ENCODE measurements around the gene CAPN14.
"Not testable (repeated sequence)": the region's sequence is repeated elsewhere in the genome, so short reads cannot be mapped to it uniquely, and the experiment has no call there.

CAPN14 gene

DNA sequence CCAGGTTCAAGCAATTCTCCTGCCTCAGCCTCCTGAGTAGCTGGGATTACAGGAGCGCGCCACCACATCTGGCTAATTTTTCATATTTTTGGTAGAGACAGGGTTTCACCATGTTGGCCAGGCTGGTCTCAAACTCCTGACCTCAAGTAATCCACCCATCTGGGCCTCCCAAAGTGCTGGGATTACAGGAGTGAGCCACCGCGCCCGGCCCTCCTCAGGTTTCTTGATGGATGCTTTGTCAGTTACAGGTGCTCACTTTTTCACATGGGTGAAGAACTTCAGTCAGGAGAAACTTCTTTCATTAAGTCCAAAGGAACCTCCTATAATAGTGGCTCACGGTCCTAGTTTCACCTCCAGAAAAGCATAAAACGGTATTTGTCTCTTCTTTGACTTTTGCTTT is 33.3 kb downstream of the CAPN14 start:
- not testable (repeated sequence) for H3K9ac ChIP-seq (ENCODE audit: low read depth, low read length); H3K9me3 ChIP-seq (ENCODE audit: control insufficient read depth, insufficient read depth, low read length); H3K4me1 ChIP-seq (ENCODE audit: insufficient read depth, low read length); H3K36me3 ChIP-seq (ENCODE audit: insufficient read depth, low read length)

DNA sequence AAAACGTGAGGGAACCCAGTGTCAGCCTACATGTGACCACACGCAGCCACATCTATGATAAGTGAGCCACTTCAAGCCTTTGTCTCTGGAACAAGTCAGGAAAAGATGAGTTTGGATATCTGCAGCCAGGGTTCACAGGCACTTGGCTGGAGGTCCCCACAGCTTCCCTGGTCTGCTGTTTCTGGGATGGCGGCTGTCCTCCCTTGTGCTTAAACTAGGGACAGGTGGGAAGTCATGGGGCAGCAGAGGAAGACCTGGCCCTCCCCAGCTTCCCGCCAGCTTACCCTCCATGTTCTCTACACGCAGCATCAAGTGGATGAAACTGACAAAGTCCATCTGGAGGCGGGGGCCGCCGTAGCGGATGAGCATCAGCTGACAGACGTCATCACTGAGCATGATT is 40.6 kb downstream of the CAPN14 start:
- H3K9ac ChIP-seq (ENCODE audit: low read depth, low read length): no peak overlapping the region
- no peaks in the 10 kb centered on the region for H3K36me3 ChIP-seq (ENCODE audit: insufficient read depth, low read length)
- H3K4me1 ChIP-seq (ENCODE audit: insufficient read depth, low read length): no peaks in the 10 kb centered on the region
- no peaks in the 10 kb centered on the region for H3K9me3 ChIP-seq (ENCODE audit: control insufficient read depth, insufficient read depth, low read length)

DNA sequence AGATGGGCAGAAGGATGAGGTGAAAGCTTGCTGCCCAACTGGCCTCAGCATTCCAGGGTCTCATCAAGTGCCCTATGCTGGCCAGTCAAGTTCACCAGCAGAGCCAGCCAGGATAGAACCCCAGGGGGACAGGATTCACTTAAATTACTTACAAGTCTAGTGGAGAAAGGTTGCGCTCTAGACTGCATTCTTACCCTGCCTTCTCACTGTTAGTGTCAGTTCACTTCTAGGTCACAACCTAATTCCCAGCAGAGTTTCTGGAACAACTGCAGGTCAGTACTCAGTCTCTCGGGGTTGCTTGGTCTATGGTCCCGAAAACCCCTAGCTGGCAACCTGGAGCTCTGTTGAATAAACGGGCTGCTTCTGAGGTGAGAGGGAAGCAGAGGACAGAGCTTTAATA is 46.2 kb downstream of the CAPN14 start:
- Histone ChIP-seq H3K9me3 (ENCODE audit: control insufficient read depth, insufficient read depth, low read length) (no peaks in the 10 kb centered on the region), H3K9ac (ENCODE audit: low read depth, low read length) (no peak overlapping the region), H3K4me1 (ENCODE audit: insufficient read depth, low read length) (no peaks in the 10 kb centered on the region), H3K36me3 (ENCODE audit: insufficient read depth, low read length) (no peaks in the 10 kb centered on the region)

DNA sequence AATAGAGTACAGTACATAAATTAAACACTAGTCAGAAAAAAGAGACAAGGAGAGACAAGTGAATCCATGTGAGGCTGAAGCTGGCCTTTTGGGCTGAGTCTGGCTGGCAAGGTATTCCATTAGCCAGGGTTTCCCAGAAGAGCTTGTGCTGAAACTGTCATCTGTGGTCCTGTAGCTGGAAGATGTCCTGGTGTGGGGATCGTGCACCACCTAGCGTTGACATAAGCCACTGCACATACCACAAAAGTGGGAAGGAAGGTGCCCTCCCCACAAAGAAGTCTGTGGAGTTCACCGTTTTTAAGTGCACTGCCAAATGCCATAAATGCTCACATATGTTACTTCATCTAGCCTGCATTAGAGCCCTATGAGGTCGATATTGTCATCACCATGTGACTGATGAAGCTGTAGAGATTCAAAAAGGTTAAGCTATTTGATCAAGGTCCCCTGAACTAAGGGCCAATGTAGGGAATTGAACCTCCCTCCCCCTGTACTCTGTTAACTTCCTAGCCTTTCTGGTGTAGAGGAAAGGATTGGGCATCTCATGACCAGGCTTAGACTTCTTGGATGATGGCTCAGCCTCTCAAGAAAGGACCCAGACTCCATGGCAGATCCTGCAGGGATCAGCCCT is 47.1 kb downstream of the CAPN14 start:
- no peaks in the 10 kb centered on the region for H3K4me1 ChIP-seq (ENCODE audit: insufficient read depth, low read length)
- H3K36me3 ChIP-seq (ENCODE audit: insufficient read depth, low read length): no peaks in the 10 kb centered on the region
- H3K9me3 ChIP-seq (ENCODE audit: control insufficient read depth, insufficient read depth, low read length): no peaks in the 10 kb centered on the region
- H3K9ac ChIP-seq (ENCODE audit: low read depth, low read length): no peak overlapping the region

DNA sequence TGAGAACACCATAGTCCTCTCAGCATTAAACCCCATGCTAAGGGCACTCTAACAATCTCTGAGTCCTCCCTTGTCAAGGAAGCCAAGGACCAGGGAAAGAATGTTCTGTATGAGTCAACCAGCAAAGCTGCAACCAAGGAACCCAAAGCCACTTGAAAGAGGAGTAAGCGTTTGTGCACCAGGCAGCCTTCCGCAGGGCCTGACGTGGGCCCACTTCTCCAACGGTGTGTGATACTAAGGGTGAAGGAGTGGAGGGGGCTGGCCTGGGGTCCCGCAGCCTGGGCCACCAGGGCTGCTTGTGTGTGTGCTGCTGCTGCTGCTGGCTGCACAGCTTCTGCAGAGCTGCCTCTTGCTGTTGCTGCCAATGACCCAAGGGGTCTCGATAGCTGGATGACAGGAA is 49.0 kb downstream of the CAPN14 start:
- Histone ChIP-seq H3K9ac (ENCODE audit: low read depth, low read length) (no peak overlapping the region), H3K9me3 (ENCODE audit: control insufficient read depth, insufficient read depth, low read length) (no peaks in the 10 kb centered on the region), H3K36me3 (ENCODE audit: insufficient read depth, low read length) (no peaks in the 10 kb centered on the region), H3K4me1 (ENCODE audit: insufficient read depth, low read length) (no peaks in the 10 kb centered on the region)

DNA sequence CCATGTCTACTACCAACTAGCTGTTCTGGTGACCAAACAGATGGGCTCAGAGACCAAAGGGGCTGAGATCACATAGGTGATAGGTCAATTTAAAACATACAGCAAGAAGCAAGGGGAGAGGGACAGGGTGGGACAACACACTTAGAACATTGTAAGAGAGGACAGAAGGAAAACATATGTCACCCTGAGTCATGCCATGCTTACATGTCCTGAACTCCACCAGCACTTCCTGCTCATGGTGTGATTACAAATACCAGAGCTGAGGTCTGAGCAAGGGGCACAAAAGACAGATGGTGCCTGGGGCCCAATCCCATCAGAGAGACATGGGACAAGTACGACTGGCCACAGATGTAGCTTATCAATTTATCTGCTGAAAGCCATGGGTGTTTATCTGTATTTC is 50.4 kb downstream of the CAPN14 start:
- no peaks in the 10 kb centered on the region for H3K4me1 ChIP-seq (ENCODE audit: insufficient read depth, low read length)
- no peaks in the 10 kb centered on the region for H3K9me3 ChIP-seq (ENCODE audit: control insufficient read depth, insufficient read depth, low read length)
- no peak overlapping the region for H3K9ac ChIP-seq (ENCODE audit: low read depth, low read length)
- H3K36me3 ChIP-seq (ENCODE audit: insufficient read depth, low read length): no peaks in the 10 kb centered on the region

DNA sequence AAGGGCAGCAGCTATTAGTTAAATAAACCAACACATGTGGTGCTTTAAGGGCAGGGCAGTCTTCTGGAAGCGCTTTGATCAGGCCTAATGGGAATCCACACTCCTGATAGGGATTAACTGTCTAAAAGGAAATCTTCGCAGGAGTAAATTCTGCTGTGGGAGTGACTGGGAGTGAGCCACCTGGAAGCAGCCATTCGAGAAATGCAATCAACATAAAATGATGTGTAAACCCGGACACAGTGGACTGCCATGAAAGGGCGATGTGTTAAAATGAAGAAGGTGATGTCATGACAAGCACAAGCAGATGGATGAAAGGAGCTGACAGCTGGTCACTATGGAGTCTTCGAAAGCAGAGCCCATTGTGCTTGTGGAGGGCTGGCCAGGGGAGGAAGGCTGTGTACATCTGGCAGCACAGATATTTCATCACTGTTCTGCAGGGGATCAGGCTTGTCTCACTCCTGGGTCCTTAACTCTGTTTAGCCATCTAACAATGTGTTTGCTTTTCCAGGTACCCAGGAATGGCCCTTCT is 54.2 kb downstream of the CAPN14 start:
- no peaks in the 10 kb centered on the region for H3K4me1 ChIP-seq (ENCODE audit: insufficient read depth, low read length)
- no peaks in the 10 kb centered on the region for H3K36me3 ChIP-seq (ENCODE audit: insufficient read depth, low read length)
- no peaks in the 10 kb centered on the region for H3K9me3 ChIP-seq (ENCODE audit: control insufficient read depth, insufficient read depth, low read length)
- no peak overlapping the region for H3K9ac ChIP-seq (ENCODE audit: low read depth, low read length)

DNA sequence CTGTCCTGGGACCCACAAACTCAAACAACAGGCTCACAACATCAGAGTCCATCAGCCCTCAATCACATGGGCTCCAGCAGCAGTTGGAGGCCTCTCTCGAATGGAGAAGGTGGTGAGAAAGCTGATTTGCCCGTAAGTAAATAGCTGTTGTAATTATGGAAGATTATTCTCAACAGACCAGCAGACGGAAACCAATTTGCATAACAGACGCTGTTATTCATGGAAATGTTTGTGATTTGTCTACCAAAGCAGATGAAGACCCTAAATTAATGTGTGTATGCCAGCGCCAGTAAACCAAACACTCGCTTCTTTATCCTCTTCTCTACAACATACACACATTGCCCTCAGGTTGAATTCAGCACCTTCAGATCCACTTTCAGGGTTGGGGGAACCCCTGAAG is 55.7 kb downstream of the CAPN14 start:
- H3K4me1 ChIP-seq (ENCODE audit: insufficient read depth, low read length): no peaks in the 10 kb centered on the region
- H3K9ac ChIP-seq (ENCODE audit: low read depth, low read length): no peak overlapping the region
- H3K9me3 ChIP-seq (ENCODE audit: control insufficient read depth, insufficient read depth, low read length): no peaks in the 10 kb centered on the region
- no peaks in the 10 kb centered on the region for H3K36me3 ChIP-seq (ENCODE audit: insufficient read depth, low read length)

DNA sequence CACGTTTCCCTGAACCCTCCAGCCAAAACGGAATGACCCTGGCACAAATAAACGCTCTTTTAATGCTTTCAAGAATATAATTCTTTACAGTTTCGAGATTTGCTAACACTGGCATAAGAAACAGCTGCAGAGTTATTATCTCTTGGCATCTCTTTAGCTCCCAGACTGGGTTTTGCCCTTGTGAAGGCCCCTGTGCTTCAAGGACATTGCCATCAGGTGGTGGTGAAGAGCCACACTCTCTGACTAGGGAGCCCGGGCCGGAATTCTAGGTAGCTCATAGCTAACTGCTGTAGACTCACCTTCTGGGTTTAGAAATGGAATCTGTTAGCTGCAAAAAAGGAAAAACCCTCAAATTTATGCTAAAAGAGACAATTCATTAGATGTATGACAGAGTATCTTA is 65.8 kb downstream of the CAPN14 start:
- Histone ChIP-seq H3K9me3 (ENCODE audit: control insufficient read depth, insufficient read depth, low read length) (no peaks in the 10 kb centered on the region), H3K4me1 (ENCODE audit: insufficient read depth, low read length) (no peaks in the 10 kb centered on the region)

DNA sequence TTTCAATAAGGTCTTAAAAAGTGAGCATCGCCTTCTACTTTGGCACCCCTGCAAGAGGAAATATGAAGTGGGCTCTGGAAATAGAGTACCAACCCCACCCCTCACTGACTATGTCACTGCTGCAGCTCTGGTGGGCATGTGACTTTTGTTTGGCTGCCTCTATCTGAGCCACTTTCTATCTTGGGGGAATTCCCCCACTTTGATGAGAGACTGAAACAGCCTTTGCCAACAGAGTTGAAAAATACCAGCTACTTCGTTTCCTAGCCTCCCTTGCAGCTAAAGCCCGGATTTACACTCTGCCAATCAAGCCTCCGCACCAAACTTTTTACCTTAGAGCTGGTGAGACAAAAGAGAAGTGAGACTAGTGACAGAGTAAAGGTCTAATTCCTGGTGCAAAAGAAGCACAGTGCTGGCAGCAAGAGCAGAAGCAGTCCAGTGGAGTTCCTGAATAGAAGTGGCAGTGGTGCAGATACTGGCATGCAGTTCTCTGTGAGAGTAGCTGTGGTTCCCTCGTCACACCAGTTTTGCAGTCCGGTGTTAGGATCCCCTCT is 67.1 kb downstream of the CAPN14 start:
- no peaks in the 10 kb centered on the region for H3K4me1 ChIP-seq (ENCODE audit: insufficient read depth, low read length)
- no peaks in the 10 kb centered on the region for H3K9me3 ChIP-seq (ENCODE audit: control insufficient read depth, insufficient read depth, low read length)
- no peaks in the 10 kb centered on the region for H3K36me3 ChIP-seq (ENCODE audit: insufficient read depth, low read length)
- H3K9ac ChIP-seq (ENCODE audit: low read depth, low read length): no peak overlapping the region

More for the DNA sequence above, 65.8 kb downstream of the CAPN14 start:
- H3K36me3 ChIP-seq (ENCODE audit: insufficient read depth, low read length): no peaks in the 10 kb centered on the region
- no peak overlapping the region for H3K9ac ChIP-seq (ENCODE audit: low read depth, low read length)

DNA sequence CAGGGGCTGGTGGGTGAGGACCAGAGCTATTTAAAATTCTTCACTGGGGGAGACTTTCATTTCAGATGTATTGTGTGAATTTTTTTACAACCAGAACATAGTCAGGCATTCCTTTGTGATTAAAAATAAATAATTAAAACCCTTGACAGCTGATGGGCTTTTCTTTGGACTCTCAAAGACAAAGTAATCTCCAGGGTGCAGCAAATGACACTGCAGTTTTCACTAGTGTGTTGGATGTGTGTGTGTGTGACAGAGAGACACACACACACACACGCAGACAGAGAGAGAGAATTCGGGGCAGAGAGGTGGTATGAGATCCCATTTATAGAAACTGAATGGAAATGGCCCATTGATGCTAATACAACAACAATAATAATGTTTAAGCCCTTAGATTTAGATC is 68.8 kb downstream of the CAPN14 start:
- Histone ChIP-seq H3K9ac (ENCODE audit: low read depth, low read length) (no peak overlapping the region), H3K4me1 (ENCODE audit: insufficient read depth, low read length) (no peaks in the 10 kb centered on the region), H3K9me3 (ENCODE audit: control insufficient read depth, insufficient read depth, low read length) (no peaks in the 10 kb centered on the region), H3K36me3 (ENCODE audit: insufficient read depth, low read length) (no peaks in the 10 kb centered on the region)

DNA sequence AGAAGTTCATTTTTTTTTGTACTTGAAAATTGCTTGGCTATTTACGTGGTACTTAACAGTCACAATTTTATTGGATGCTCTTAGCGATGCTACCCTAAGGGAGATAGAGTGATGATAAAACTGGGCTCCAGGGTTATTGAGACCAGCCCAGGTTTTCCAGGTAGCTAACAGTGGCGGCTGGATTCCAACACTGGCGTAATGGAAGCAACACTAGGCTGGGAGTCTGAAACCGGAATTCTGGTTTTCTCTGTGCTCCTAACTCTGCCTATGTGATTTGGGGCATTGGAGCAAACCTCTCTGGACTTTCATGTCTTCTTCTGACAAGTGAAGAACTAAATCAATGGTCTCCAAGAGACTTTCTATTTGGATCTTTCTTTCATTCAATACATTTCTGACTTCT is 69.7 kb downstream of the CAPN14 start:
- H3K36me3 ChIP-seq (ENCODE audit: insufficient read depth, low read length): no peaks in the 10 kb centered on the region
- no peaks in the 10 kb centered on the region for H3K4me1 ChIP-seq (ENCODE audit: insufficient read depth, low read length)
- no peaks in the 10 kb centered on the region for H3K9me3 ChIP-seq (ENCODE audit: control insufficient read depth, insufficient read depth, low read length)
- H3K9ac ChIP-seq (ENCODE audit: low read depth, low read length): no peak overlapping the region

DNA sequence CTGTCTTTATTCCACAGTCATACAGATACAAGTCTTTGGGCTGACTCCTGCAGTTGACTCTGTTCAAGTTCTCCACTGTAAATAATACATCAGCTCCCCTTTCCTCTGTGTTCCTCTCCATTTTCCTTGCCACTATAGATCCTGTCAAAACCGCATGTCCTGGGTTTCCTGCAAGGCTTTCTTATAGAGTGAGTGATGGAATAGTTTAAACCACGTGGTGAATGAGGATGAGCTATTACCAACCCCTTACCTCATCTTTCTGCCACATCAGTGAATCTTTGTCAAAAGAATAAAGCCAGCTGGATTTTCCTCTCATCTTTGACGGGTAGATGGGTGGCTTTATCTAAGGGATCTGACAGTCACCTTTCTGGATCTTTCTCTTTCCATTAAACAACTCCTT is 75.2 kb downstream of the CAPN14 start:
- Histone ChIP-seq H3K9me3 (ENCODE audit: control insufficient read depth, insufficient read depth, low read length) (peaks cover 2% of the 10 kb centered on the region), H3K4me1 (ENCODE audit: insufficient read depth, low read length) (no peaks in the 10 kb centered on the region), H3K9ac (ENCODE audit: low read depth, low read length) (no peak overlapping the region), H3K36me3 (ENCODE audit: insufficient read depth, low read length) (no peaks in the 10 kb centered on the region)

DNA sequence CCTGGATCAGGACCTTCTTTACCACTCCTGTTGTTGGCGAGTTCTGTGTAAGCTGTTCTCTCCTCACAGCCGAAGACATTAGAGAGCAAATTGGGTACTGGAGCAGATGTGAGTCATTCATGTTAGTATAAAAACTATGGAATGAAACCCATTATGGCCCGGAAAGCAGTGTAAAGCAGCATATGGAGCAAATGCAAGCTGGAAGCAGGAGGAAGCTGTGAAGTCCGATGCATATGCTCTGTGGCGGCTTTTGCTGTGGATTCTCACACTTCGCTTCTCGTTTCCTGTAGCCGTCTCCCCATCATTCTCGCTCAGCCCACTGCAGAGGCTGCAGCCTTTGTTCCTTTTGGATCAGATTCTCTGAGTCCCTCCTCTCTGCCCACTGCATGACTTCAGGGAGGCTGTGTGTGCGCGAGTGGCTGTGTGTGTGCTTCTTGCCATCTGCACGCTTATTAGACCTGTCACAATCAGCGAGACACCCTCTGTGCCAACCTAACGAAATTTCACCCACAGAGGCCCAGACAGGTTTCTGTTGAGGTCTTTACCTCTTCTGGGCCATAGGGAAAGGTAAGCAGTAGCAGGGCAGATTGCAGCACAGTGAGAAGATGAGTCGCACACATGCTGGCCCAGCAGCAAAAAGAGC is 75.8 kb downstream of the CAPN14 start:
- peaks cover 2% of the 10 kb centered on the region for H3K9me3 ChIP-seq (ENCODE audit: control insufficient read depth, insufficient read depth, low read length)
- H3K9ac ChIP-seq (ENCODE audit: low read depth, low read length): no peak overlapping the region
- H3K36me3 ChIP-seq (ENCODE audit: insufficient read depth, low read length): no peaks in the 10 kb centered on the region

DNA sequence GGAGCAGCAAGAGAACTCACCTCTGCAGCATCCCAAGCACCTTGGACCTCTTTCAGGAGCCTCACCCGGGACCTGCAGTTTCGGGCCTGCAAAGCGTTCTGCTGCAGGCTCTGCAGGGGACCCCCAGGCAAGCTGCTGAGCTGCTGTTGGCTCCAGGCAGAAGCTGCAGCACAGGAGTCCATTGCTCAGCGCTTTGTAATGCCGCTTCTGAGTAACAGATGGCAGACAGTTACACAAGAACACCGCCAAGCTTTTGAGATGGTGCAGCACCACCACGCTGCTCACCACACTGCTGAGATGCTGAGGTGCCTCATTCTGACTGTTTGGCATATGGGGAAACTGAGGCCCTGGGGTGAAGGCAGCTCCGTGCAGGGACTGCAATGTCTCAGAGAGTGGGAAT is 77.2 kb downstream of the CAPN14 start:
- H3K9ac ChIP-seq (ENCODE audit: low read depth, low read length): no peak overlapping the region
- no peaks in the 10 kb centered on the region for H3K36me3 ChIP-seq (ENCODE audit: insufficient read depth, low read length)
- peaks cover 2% of the 10 kb centered on the region for H3K9me3 ChIP-seq (ENCODE audit: control insufficient read depth, insufficient read depth, low read length)
- no peaks in the 10 kb centered on the region for H3K4me1 ChIP-seq (ENCODE audit: insufficient read depth, low read length)

More for the DNA sequence above, 75.8 kb downstream of the CAPN14 start:
- H3K4me1 ChIP-seq (ENCODE audit: insufficient read depth, low read length): no peaks in the 10 kb centered on the region

Measured in ES-I3 (cell line).